Activated CD4-positive, CD25-positive, alpha-beta regulatory T cell treated with anti-CD3 and anti-CD28 coated beads, Interleukin-2, amount 50 U/mL, for 24 hours (primary cell): ENCODE results near the gene KIFBP.
"Not testable (repeated sequence)": the region's sequence is repeated elsewhere in the genome, so short reads cannot be mapped to it uniquely, and the experiment has no call there.

Source experiments
- ATAC-seq, 2 donors: fragments of 150-1000 bp; cut with Tn5 transposase; one replicate each; pipeline ENCODE4 v1.10.0; 2021; ENCODE audit warnings: mild to moderate bottlenecking in 1 of 2, moderate library complexity in 1 of 2

Gene KIFBP

DNA sequence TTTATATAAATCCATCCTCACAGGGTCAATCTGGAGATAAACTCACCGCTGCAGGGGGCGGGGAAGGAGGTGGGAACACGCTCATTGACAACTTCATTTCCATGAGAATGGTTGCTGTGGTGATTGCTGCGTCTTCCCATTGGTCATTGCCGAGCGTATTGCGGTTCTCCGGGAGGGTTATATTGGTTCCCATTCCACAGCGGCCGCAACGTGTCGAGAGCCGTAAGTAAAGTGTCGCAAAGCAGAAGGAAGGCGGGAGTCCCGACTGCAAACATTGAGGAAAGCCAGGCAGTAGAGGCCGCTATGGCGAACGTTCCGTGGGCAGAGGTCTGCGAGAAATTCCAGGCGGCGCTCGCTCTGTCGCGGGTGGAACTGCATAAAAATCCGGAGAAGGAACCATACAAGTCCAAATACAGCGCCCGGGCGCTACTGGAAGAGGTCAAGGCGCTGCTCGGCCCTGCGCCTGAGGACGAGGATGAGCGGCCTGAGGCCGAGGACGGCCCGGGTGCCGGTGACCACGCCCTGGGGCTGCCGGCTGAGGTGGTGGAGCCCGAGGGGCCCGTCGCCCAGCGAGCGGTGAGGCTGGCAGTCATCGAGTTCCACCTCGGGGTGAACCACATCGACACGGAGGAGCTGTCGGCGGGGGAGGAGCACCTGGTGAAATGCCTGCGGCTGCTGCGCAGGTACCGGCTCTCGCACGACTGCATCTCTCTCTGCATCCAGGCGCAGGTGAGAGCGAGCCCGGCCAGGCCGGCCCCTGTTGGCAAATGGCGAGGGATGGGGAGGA, at the start of gene KIFBP:
TSS of gene KIFBP (plus strand) at position 274 of the 787 bp plus-strand sequence. CDS start at position 304, 30 bp downstream.
- ATAC-seq: peak; percentile 75 to 78

GRCh38 chr10:68938884-68939283, 49.7 kb upstream of the KIFBP start:
- ATAC-seq: no peak

GRCh38 chr10:68940917-68941316, 47.7 kb upstream of the KIFBP start:
- not testable (repeated sequence) for ATAC-seq

DNA sequence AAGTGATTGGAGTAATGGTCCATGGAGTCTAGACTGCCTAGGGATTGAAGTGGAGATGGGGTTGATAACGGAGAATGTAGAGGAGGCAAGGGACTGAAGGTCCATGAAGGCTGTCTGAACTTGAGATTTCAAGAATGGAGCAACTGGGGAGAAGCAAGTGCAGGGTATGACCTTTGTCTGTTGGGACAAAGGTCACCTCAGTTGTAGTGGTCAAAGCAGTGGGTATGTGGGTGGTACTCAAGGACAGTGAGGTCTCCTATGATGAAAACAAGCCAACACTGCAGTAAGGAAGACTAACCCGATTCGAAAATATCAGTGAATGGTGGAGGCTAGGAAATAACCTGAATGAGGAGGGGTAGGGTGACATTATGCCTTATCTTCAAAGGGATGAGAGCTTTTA, 38.0 kb upstream of the KIFBP start:
- ATAC-seq: no peak

DNA sequence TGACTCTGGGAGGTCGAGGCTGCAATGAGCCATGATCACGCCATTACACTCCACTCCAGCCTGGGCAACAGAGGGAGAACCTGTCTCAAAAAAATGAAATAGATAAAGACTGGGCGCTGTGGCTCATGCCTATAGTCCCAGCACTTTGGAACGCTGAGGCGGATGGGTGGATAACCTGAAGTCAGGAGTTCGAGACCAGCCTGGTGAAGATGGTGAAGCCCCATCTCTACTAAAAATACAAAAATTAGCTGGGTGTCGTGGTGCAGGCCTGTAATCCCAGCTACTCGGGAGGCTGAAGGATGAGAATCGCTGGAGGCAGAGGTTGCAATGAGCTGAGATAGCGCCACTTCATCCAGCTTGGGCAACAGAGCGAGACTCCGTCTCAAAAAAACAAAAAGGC, 33.7 kb upstream of the KIFBP start:
- ATAC-seq: no peak

DNA sequence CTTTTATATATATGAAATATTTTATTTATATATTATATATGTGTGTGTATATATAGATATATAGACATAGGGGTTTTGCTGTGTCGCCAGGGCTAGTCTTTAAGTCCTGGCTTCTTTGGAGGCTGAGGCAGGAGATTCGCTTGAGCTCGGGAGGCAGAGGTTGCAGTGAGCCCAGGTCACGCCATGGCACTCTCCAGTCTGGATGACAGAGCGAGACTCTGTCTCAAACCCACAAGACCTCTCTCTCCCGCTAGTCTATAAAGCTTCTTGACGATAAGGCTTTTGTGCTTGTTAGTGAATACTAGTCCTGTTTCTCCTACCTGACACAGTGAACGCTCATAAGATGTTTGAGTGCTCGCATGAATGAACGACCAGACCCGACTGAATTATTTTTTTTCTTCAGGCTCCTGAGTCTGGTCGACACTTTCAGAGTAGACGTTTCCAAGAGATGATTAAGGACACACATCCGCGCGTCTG, 33.2 kb upstream of the KIFBP start:
- ATAC-seq: peak; percentile 9 to 15

- ATAC-seq: peak; percentile 88
Measured at GRCh38 chr10:68955832-68956532, 32.6 kb upstream of the KIFBP start, which contains the start of gene DDX21. Gene DDX21 (plus strand): TSS chr10:68956170. CDS start chr10:68956226, 56 bp downstream.

GRCh38 chr10:68957284-68957615, 31.4 kb upstream of the KIFBP start:
- no peak for ATAC-seq

GRCh38 chr10:68957654-68958053, 30.9 kb upstream of the KIFBP start:
- no peak for ATAC-seq

DNA sequence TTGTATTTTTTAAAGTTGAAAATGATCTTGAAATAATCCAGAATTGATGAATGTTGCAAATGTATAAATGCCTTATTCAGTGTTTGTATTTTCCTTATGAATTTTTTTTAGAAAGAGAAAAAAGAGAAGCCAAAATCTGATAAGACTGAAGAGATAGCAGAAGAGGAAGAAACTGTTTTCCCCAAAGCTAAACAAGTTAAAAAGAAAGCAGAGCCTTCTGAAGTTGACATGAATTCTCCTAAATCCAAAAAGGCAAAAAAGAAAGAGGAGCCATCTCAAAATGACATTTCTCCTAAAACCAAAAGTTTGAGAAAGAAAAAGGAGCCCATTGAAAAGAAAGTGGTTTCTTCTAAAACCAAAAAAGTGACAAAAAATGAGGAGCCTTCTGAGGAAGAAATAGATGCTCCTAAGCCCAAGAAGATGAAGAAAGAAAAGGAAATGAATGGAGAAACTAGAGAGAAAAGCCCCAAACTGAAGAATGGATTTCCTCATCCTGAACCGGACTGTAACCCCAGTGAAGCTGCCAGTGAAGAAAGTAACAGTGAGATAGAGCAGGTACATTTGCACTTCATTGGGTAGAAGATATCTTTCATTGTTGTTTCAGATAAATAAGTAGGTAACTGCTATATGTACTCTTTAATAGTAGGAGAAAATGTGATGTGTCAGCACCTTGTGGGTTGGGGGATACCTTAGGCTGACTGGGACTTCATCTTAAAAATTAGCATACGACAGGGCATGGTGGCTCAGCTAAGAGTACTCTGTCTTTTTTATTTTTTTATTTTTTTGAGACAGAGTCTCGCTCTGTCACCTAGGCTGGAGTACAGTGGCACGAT, 28.7 kb upstream of the KIFBP start:
- no peak for ATAC-seq

- no peak for ATAC-seq
Measured at GRCh38 chr10:68963151-68963550, 25.5 kb upstream of the KIFBP start.

DNA sequence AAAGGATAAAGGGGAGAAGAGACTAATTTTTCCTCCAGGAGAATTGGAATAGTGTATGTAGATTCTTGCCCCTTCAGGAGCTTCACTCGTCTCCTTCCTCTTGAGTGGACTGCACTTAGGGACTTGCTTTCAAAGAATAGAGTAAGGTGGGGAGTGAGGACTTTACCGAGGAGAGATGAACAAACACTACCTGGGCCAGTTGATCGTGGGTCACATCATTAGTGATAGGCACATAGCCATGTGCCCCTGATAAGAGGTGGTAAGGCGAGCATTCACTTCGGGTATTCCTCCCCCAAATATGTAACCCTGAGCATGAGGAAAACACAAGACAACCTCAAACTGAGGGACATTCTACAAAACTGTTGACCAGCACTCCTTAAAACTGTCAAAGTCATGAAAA, 14.6 kb upstream of the KIFBP start:
- no peak for ATAC-seq

GRCh38 chr10:68975936-68976473, 12.6 kb upstream of the KIFBP start:
- not testable (repeated sequence) for ATAC-seq

DNA sequence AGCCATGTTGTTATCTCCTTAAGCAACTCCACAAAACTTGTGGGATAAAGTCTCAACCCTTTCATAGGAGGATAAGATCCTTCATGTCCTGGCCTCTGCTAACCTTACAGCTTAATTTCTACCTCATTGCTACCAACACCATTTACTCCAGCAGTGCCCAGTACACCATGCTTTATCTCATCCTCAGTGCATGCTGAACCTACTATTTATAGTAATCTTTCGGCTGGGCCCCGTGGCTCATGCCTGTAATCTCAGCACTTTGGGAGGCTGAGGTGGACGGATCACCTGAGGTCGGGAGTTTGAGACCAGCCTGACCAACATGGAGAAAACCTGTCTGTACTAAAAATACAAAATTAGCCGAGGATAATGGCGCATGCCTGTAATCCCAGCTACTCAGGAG, 8.9 kb upstream of the KIFBP start:
- ATAC-seq: not testable (repeated sequence)

DNA sequence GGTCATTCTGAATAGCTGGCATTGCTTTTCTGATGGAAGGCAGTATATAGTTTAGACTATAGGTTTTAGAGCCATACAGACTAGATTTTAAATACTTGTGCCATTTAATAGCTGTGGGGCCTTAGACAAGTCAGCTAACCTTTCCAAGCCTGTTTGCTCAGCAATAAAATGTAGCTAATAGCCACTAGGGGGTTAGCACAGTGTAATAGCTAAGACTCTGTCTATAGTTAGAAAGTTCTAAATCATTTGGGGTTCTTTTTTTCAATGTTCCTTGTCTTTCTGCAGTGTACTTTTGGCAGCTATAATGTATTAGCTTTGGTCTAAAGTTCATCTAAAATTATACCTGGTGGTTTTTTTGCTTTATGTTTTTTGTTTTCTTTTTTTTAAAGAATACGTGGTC, 7.5 kb upstream of the KIFBP start:
- peak in 1 of 2 donors; percentile 40 for ATAC-seq

GRCh38 chr10:68982389-68982788, 6.2 kb upstream of the KIFBP start:
- no peak for ATAC-seq

GRCh38 chr10:68987611-68988010, 992 bp upstream of the KIFBP start:
- no peak for ATAC-seq

DNA sequence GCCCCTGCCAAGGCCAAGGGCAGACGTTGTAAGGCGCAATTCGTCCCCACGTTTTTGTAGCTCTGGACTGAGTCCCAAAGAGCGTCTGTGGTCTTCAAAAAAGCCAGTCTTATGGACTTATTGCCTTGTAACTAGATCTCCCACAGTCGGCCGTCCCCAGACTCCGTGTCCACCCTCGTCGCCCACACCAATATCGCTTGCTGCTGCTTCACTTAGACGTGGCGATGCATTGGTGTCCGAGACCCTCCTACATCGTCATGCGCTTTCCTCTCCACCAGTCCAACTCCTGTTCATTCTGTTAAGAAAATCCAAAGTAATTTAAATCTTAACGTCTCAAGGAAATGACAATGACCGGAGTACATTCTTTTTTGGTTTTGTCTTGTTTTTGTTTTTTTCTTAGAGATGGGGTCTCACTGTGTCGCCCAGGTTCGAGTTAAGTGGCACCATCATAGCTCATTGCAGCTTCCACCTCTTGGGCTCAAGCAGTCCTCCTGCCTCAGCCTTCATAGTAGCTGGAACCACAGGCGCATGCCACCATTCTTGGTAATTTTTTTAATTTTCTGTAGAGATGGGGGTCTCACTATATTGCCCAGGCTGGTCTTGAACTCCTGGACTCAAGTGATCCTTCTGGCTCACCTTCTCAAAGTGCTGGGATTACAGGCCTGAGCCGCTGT, 851 bp downstream of the KIFBP start:
- ATAC-seq: no peak

DNA sequence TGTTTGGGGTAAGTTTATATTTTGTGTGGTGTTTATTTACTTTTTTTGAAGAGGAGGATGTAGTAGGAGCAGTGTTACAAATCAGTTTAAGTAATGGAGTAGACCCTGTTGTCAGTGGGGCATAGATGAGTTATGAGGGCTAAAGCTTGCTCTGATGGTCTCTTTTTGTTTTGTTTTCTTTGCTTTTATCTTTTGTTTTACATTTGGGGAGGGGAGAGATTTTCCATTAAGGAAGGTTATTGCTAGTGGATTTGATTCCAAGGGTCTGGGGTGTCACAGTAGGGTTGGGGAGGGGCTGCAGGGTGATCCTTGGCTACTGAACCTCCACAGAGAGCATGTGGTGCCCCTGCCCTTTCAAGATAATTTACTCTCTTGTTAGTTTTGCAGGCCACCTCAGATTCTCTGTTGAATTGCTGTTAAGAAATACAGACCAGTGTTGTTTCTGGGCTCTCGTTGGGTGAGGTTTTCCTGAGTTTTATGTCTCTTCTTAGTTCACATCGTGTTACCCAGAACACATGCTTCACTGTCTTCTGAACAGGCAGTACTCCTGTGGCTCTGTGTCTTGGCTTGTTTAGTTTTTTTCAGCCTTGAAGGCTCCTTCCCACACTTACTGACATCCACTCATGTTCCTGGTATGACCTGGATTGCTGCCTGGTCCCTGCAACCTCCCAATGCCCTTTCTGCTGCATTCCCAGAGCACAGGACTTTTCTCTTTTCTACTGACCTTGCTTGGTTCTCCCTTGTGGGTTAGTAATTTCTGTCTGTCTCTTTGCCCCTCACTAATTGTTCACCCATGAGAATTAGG, 4.2 kb downstream of the KIFBP start:
- no peak for ATAC-seq

GRCh38 chr10:68997211-68997610, 8.6 kb downstream of the KIFBP start:
- ATAC-seq: peak; percentile 1 to 3

DNA sequence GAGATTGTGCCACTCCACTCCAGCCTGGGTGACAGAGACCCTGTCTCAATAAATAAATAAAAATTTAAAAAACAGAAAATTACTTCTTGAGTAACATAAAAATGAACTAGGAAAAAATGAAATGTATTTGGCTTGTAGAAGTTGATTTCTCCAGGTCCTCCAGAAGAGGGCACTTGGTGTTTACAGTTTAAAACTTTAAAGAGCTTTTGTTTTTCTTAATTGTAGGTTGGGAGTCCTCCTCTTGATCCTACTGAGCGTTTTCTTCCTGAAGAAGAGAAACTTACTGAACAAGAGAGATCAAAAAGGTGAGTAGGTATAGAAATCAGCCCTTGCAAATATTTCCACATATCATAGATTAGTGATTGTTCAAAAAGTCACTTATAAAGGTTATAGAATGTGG, 16.2 kb downstream of the KIFBP start:
- peak in 1 of 2 donors; percentile 30 for ATAC-seq
